GM10266 (cell line): ENCODE data around the gene DBN1.

Experiments used
- DNase-seq: peaks from one replicate; pipeline ENCODE4 v3.0.0; 2012; ENCODE audit errors: extremely low spot score
- TF ChIP-seq, protein P1 (sequence below): IDR thresholded peaks from 2 replicates; pipeline ENCODE4 v1.5.1; 2012; ENCODE audit warnings: mild to moderate bottlenecking, low read depth; ENCODE audit not compliant: control insufficient read depth, insufficient read depth; ENCODE audit errors: missing control alignments

DBN1 gene

DNA sequence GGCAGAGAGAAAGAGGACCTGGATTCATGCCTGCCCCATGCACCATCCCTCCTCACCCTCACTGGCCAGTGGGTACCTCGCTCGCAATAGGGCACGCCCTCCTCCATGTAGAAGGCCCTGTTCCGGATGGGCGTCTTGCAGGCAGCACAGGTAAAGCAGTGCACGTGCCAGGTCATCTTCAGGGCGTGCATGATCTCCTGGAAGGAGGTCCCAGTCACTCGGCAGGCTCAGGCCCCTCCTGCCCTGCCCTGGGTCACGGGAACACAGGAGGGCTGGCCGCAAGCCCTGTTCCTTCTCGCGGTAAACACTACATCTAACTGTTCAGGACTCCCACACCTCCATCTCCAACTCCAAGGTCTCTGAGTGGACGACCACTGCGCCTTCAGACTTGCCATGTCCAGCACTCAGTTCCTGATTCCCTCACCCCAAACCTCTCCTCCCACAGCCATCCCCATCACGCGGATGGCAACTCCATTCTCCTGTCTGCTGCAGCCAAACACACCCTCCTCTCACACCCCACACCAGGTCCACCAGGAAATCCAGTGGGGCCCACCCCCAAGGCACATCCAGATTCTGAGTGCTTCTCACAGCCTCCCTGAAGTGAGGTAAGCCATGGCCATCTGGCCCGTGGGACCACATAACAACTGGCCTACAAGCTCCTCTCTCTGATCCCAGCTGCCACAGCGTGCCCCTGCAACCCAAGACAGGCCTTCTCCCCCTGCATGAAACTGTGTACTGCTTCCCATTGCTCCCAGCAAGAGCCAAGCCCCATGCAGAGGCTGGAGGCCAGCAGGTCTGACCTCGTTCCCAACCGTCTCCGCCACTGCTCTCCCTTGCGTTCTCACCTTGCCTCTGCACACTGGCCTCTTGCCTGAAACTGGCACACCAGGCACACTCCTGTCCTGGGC is 10.8 kb upstream of the DBN1 start:
- TF ChIP-seq, protein P1, sequence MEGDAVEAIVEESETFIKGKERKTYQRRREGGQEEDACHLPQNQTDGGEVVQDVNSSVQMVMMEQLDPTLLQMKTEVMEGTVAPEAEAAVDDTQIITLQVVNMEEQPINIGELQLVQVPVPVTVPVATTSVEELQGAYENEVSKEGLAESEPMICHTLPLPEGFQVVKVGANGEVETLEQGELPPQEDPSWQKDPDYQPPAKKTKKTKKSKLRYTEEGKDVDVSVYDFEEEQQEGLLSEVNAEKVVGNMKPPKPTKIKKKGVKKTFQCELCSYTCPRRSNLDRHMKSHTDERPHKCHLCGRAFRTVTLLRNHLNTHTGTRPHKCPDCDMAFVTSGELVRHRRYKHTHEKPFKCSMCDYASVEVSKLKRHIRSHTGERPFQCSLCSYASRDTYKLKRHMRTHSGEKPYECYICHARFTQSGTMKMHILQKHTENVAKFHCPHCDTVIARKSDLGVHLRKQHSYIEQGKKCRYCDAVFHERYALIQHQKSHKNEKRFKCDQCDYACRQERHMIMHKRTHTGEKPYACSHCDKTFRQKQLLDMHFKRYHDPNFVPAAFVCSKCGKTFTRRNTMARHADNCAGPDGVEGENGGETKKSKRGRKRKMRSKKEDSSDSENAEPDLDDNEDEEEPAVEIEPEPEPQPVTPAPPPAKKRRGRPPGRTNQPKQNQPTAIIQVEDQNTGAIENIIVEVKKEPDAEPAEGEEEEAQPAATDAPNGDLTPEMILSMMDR = no peak
- no peak for DNase-seq

DNA sequence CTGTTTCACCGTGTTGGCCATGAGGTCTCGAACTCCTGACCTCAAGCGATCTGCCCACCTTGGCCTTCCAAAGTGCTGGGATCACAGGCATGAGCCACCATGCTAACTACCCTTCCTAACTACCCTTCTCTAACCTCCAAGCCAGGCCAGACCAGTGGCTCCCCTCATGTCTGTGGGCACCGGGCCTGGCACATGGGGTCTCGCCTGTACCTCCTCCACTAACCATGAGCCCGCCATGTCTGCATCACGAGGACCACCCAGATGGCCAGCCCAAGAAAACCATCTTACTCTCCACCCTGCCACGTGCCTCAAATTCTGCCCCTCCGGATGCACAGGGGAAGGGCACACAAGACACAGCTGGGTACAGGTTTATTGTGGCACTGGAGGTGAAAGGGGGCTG is 9.6 kb upstream of the DBN1 start:
- TF ChIP-seq, protein P1 = no peak
- DNase-seq = no peak

DNA sequence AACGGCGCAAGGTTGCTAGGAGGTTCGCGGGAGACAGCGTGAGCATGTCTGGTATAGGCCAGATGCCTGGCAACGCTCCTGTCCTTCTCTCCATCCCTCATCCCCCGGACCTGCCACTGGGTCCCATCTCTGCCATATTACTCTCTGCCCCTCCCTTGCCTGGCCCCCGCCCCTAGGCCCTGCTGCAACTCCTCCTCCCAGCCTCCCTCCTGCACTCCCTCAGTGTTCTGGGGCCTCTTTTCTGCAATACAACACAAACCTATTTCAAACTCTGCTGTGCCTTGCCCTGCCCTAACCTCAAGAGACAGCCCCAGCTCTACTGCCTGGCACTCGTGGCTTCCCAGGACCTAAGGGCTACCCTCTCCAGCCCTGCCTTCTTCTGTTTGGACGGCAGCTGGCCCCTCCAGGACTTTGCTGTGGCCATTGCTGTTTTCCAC is 8.9 kb upstream of the DBN1 start:
- TF ChIP-seq, protein P1 = no peak
- DNase-seq = no peak

DNA sequence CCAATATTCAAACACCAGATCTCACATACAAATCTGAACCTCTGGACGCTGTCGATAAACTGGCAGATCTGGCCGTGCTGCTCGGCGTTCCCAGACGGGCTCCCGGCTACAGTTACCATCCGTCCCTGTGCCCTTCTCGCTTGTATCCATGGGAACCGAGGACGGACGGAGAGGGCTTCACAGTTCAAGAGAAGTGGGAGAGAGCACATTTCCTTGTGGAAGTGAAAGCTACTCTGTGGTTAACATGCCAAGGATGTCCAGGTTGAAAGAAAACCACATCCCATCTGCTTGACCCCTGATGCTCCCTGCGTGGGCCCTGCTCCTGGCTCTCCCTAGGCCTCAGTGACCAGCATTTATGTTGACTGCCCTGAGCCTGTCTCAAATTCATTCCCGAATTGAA is 6.3 kb upstream of the DBN1 start:
- TF ChIP-seq, protein P1 = no peak
- no peak for DNase-seq

DNA sequence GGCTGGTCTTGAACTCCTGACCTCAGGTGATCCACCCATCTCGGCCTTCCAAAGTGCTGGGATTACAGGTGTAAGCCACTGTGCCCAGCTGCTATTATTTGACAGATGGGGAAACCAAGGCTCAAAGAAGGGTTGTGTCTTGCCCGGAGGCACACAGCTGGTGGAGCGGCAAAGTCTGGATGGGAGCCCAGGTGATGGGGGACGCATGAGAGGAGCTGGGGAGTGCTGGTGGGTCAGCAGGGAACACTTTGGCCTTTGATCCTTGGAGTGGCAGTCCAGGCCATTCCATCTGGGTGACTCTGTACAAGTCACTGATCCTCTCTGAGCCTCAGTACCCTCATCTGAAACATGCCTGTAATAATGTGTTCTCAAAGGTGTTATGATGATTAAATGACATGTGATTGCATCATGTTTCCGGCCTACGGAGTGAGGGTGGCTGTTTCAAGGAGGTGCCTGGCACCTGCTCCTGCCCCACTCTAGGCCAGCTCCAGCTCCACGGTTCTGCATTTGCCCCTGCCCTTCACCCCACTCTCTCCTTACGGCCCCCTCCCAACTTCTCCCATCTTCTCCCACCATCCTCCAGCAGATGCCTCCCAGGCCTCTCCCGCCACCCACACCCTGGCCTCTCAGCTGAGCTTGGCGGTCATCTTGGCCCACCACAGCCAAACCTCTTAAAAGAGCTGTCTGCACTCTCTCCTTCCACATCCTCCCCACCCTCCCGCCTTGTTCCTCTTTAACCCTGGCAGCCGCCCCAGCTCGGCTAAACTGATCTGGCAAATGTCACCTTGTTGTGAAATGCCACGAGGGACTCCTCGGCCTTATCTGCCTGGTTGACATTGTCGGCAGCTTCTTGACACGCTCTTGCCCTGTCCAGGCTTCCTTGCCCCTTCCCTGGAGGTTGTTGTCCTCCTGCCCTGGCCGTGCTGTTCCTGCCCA is 5.5 kb upstream of the DBN1 start:
- no peak for DNase-seq
- TF ChIP-seq, protein P1 = no peak

DNA sequence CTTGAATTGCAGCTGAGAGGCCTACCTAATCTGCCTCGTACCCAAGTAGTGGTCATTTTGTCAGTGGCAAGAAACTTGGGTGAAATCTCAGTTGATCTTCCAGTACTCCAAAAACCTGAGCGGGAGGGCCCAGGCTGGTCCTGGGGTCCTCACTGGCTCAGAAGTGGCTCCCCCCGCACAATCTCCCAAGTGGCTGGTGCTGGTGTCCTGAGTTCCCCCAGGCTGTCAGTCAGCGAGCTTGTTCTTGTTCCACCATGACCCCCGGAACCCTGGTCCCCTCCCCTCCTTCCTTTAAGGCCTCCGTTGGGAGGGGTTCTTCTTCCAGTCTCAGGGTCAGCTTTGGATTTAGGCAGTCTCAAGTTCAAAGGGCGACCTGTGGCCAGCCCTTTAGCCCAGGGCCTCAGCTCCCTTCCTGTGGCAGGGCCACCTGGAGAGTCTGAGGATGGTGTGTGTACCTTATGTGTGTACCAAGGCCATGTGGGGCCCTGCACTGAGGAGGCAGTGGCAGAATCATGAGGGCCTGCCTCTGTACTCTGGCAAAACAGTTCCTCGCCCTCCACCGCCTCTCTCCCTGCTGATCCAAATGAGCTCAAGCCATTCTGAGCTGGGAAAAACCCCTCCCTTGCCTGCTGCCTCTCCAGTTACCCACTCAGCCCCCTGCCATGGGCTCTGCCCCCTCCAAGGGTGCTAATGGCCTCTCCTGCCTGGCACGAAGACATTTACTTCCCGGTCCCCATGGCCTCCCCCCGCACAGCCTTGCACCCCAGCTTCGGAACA is 4.5 kb upstream of the DBN1 start:
- TF ChIP-seq, protein P1 = no peak

More for the DNA sequence above, 4.5 kb upstream of the DBN1 start:
- DNase-seq = no peak
